OCI-LY1 (cell line): ENCODE data around the gene PPIP5K2.

Experiments used
- EZH2 ChIP-seq: fragments of 200-600 bp; sonication (generic), shearing (Covaris generic); IDR thresholded peaks from 2 replicates; pipeline ENCODE4 v1.8.0; 2017; ENCODE audit warnings: borderline replicate concordance, mixed run types, mild to moderate bottlenecking, antibody characterized with exemption, low read length, moderate library complexity, mixed read lengths
- TF ChIP-seq, protein P1 (sequence below): fragments of 200-600 bp; sonication (generic), shearing (Covaris generic); IDR thresholded peaks from 2 replicates; pipeline ENCODE4 v1.5.1; 2017; ENCODE audit warnings: mild to moderate bottlenecking, antibody characterized with exemption, low read length, moderate library complexity, mixed read lengths

- TF ChIP-seq, protein P1, sequence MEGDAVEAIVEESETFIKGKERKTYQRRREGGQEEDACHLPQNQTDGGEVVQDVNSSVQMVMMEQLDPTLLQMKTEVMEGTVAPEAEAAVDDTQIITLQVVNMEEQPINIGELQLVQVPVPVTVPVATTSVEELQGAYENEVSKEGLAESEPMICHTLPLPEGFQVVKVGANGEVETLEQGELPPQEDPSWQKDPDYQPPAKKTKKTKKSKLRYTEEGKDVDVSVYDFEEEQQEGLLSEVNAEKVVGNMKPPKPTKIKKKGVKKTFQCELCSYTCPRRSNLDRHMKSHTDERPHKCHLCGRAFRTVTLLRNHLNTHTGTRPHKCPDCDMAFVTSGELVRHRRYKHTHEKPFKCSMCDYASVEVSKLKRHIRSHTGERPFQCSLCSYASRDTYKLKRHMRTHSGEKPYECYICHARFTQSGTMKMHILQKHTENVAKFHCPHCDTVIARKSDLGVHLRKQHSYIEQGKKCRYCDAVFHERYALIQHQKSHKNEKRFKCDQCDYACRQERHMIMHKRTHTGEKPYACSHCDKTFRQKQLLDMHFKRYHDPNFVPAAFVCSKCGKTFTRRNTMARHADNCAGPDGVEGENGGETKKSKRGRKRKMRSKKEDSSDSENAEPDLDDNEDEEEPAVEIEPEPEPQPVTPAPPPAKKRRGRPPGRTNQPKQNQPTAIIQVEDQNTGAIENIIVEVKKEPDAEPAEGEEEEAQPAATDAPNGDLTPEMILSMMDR: no peak
- TF ChIP-seq EZH2: no peak
Observed at GRCh38 chr5:103207653-103208052, 87.6 kb downstream of the PPIP5K2 start.
